SU-DHL-6 (cell line): ENCODE results near the gene CD79A.

Source experiments
- CTCF ChIP-seq: fragments of 200-600 bp; sonication (generic); IDR thresholded peaks from one replicate; pipeline ENCODE4 v1.5.1; 2017; ENCODE audit warnings: antibody characterized with exemption, mild to moderate bottlenecking, low read length, moderate library complexity; ENCODE audit not compliant: insufficient read depth, poor library complexity, severe bottlenecking
- EZH2phosphoT487 ChIP-seq: fragments of 200-600 bp; sonication (generic), shearing (Covaris generic); conservative IDR thresholded peaks from 2 replicates; pipeline ENCODE4 v1.6.1; 2018; ENCODE audit warnings: mild to moderate bottlenecking, antibody characterized with exemption, low read length, moderate library complexity, mixed read lengths

GRCh38 chr19:41863209-41863931 lies 13.7 kb upstream of the CD79A start:
- no peak for TF ChIP-seq CTCF
- no peak for TF ChIP-seq EZH2phosphoT487
